Left ventricle myocardium superior (tissue), 1 donor: ENCODE data around the gene VPS16. TPM values are rescaled to one million over a fixed set of nuclear protein-coding genes. Genes with fewer than 3 reads are reported as not detected.

Source experiments
- ATAC-seq: fragments of 200-7000 bp; cut with Tn5 transposase; one replicate; pipeline ENCODE4 v1.9.1; 2020; ENCODE audit warnings: mild to moderate bottlenecking, moderate library complexity
- DNase-seq: peaks from one replicate; pipeline ENCODE4 v3.0.0-alpha.2; 2020
- intact Hi-C: fragments of 100-400 bp; cut with micrococcal nuclease; formaldehyde crosslinking; loops from one replicate; pipeline ENCODE4 v1.11.0; 2022
- long read RNA-seq: library from polyadenylated mRNA; unstranded; transcript quantifications from one replicate; pipeline ENCODE4 v2.0.0, GENCODE V29; 2021
- total RNA-seq: library from RNA; stranded (reverse); fragmentation: NEBNext Ultra II Directional; extraction: Animal tissue kit (Norgen Biotek cat#: 25700); gene quantifications from one replicate; pipeline ENCODE4 v1.2.1, GENCODE V29; 2021
- donor health status: DM: no; HTN: yes; CAD: no; lungs with severe emphysema.

Gene VPS16
- total RNA-seq = 15.8 TPM
- long read RNA-seq, transcript VPS16-202 (24 exons, 2,750 nt) = major isoform, 32 of 42 reads
- long read RNA-seq, partial matches to known transcripts = 2 of 42 reads
- long read RNA-seq, other reads (novel, unspliced or antisense) = 6 of 42 reads

GRCh38 chr20:2840138-2840966 is at the start of gene VPS16, which contains the start of gene PCED1A:
TSS of gene VPS16 (plus strand) at chr20:2840745. CDS start at chr20:2840775, 30 bp downstream.
TSS of gene PCED1A (minus strand) at chr20:2840655. CDS start at chr20:2839912, 743 bp downstream.
- ATAC-seq (peak; percentile 99), DNase-seq (peak; percentile 93)
- intact Hi-C loops = no loop called here

- no peak for ATAC-seq
- intact Hi-C loops = no loop called here
Observed at GRCh38 chr20:2793471-2793870, 47.1 kb upstream of the VPS16 start.

GRCh38 chr20:2794202-2794748 is 46.3 kb upstream of the VPS16 start:
- ATAC-seq (no peak), DNase-seq (no peak)
- intact Hi-C loops = no loop called here

More at GRCh38 chr20:2793471-2793870, 47.1 kb upstream of the VPS16 start:
- no peak for DNase-seq

GRCh38 chr20:2794866-2795447 is 45.6 kb upstream of the VPS16 start:
- intact Hi-C loops = no loop called here
- no peak for ATAC-seq

GRCh38 chr20:2795451-2795850 is 45.1 kb upstream of the VPS16 start:
- intact Hi-C loops = no loop called here
- ATAC-seq (no peak), DNase-seq (no peak)

More at GRCh38 chr20:2794866-2795447, 45.6 kb upstream of the VPS16 start:
- no peak for DNase-seq

- intact Hi-C loops = no loop called here
- ATAC-seq = no peak
- no peak for DNase-seq
Observed at GRCh38 chr20:2796011-2796660, 44.4 kb upstream of the VPS16 start.

GRCh38 chr20:2797136-2797983 is 43.2 kb upstream of the VPS16 start:
- intact Hi-C loops = no loop called here
- ATAC-seq = no peak
- no peak for DNase-seq

- no peak for DNase-seq
- intact Hi-C loops = no loop called here
- ATAC-seq = no peak
Observed at GRCh38 chr20:2798095-2798805, 42.3 kb upstream of the VPS16 start.

GRCh38 chr20:2798814-2799213 is 41.7 kb upstream of the VPS16 start:
- intact Hi-C loops = no loop called here
- DNase-seq (no peak), ATAC-seq (no peak)

- ATAC-seq = no peak
- DNase-seq = no peak
- intact Hi-C loops = no loop called here
Observed at GRCh38 chr20:2799271-2799670, 41.3 kb upstream of the VPS16 start.

- DNase-seq (peak; percentile 43), ATAC-seq (peak; percentile 47)
- intact Hi-C loops = no loop called here
Observed at GRCh38 chr20:2799688-2800520, 40.6 kb upstream of the VPS16 start.

GRCh38 chr20:2800521-2801285 is 39.8 kb upstream of the VPS16 start, which contains the start of gene CPXM1:
TSS of gene CPXM1 (minus strand) at chr20:2800627. CDS start at chr20:2800572, 55 bp downstream.
- DNase-seq (peak; percentile 42), ATAC-seq (peak; percentile 34)
- intact Hi-C loops = no loop called here

GRCh38 chr20:2801286-2801728 is 39.2 kb upstream of the VPS16 start:
- ATAC-seq (no peak), DNase-seq (no peak)
- intact Hi-C loops = no loop called here

GRCh38 chr20:2804041-2804828 is 36.3 kb upstream of the VPS16 start:
- no peak for DNase-seq

GRCh38 chr20:2804852-2805688 is 35.5 kb upstream of the VPS16 start:
- ATAC-seq (peak; percentile 52), DNase-seq (peak; percentile 42)

More at GRCh38 chr20:2804041-2804828, 36.3 kb upstream of the VPS16 start:
- ATAC-seq = no peak
- intact Hi-C loops = no loop called here

More at GRCh38 chr20:2804852-2805688, 35.5 kb upstream of the VPS16 start:
- intact Hi-C loops = no loop called here
